BLaER1 treated with 17β-estradiol and CSF1 and Interleukin-3, amounts not matched to agents 10 nM and 100 nM (cell line): ENCODE data around the gene PLEKHB1.

Experiments used
- H3K27ac ChIP-seq, 11 experiments: shearing (Covaris generic); formaldehyde crosslinking; 2 replicates each; pipeline ENCODE4 v1.8.1; 2022
- H3K27me3 ChIP-seq, 11 experiments: shearing (Covaris generic); formaldehyde crosslinking; 2 replicates each; pipeline ENCODE4 v1.8.1; 2022
- H3K36me3 ChIP-seq, 11 experiments: shearing (Covaris generic); formaldehyde crosslinking; 2 replicates each; pipeline ENCODE4 v1.8.1; 2022
- H3K4me1 ChIP-seq, 10 experiments: shearing (Covaris generic); formaldehyde crosslinking; 2 replicates each; pipeline ENCODE4 v1.8.1; 2022
- H3K4me2 ChIP-seq, 11 experiments: shearing (Covaris generic); formaldehyde crosslinking; 2 replicates each; pipeline ENCODE4 v1.8.1; 2022
- H3K4me3 ChIP-seq, 10 experiments: shearing (Covaris generic); formaldehyde crosslinking; 2 replicates each; pipeline ENCODE4 v1.8.1; 2022
- H3K9ac ChIP-seq, 11 experiments: shearing (Covaris generic); formaldehyde crosslinking; 2 replicates each; pipeline ENCODE4 v1.8.1; 2022
- H3K9me3 ChIP-seq, 11 experiments: shearing (Covaris generic); formaldehyde crosslinking; replicated peaks in 1 of 11; 2 replicates each; pipeline ENCODE4 v1.8.1; 2022
- H4K20me1 ChIP-seq, 11 experiments: shearing (Covaris generic); formaldehyde crosslinking; 2 replicates each; pipeline ENCODE4 v1.8.1; 2022
- Cebpa-rat ChIP-seq, 11 experiments: shearing (Covaris generic); IDR thresholded peaks; 2 replicates each; pipeline ENCODE4 v1.8.1; 2022

Gene PLEKHB1

GRCh38 chr11:73641668-73642067 lies 4.7 kb upstream of the PLEKHB1 start:
- H3K9me3 ChIP-seq = no peaks in the 10 kb centered on the region
- no peak for TF ChIP-seq Cebpa-rat (IDR thresholded peaks at IDR 0.05)
- H3K4me3 ChIP-seq = no peak overlapping the region
- H3K36me3 ChIP-seq = no peaks in the 10 kb centered on the region
- no peaks in the 10 kb centered on the region for H4K20me1 ChIP-seq
- no peak overlapping the region for H3K9ac ChIP-seq
- no peak overlapping the region for H3K4me2 ChIP-seq
- no peaks in the 10 kb centered on the region for H3K27me3 ChIP-seq
- peaks cover 0 to 15% (median 8%) of the 10 kb centered on the region in 10 experiments; a peak in 12 of 20 replicates for H3K4me1 ChIP-seq
- no peak overlapping the region for H3K27ac ChIP-seq

- Histone ChIP-seq H3K36me3 (no peaks in the 10 kb centered on the region), H3K27ac (no peak overlapping the region), H3K4me3 (no peak overlapping the region), H3K4me2 (peak overlapping the region in 6 of 11 experiments; percentile 8 to 64 (median 53); a peak in 11 of 22 replicates), H3K9me3 (no peaks in the 10 kb centered on the region), H3K27me3 (no peaks in the 10 kb centered on the region), H4K20me1 (no peaks in the 10 kb centered on the region), H3K4me1 (peaks cover 18 to 40% (median 28%) of the 10 kb centered on the region in 10 experiments), H3K9ac (no peak overlapping the region)
- no peak for TF ChIP-seq Cebpa-rat (IDR thresholded peaks at IDR 0.05)
Observed at GRCh38 chr11:73645121-73645969, 1.0 kb upstream of the PLEKHB1 start.

- H3K27ac ChIP-seq = no peak overlapping the region; a peak in 1 of 22 replicates
- no peak for TF ChIP-seq Cebpa-rat (IDR thresholded peaks at IDR 0.05)
- H3K4me2 ChIP-seq = peak overlapping the region; percentile 48 to 96 (median 75)
- H4K20me1 ChIP-seq = no peaks in the 10 kb centered on the region
- H3K4me3 ChIP-seq = peak overlapping the region in 6 of 10 experiments; percentile 26 to 51 (median 40); a peak in 8 of 20 replicates
- H3K9ac ChIP-seq = no peak overlapping the region
- no peaks in the 10 kb centered on the region for H3K36me3 ChIP-seq
- H3K27me3 ChIP-seq = no peaks in the 10 kb centered on the region
- H3K4me1 ChIP-seq = peaks cover 18 to 40% (median 28%) of the 10 kb centered on the region in 10 experiments
- H3K9me3 ChIP-seq = no peaks in the 10 kb centered on the region
Observed at GRCh38 chr11:73647459-73648100, 1.2 kb downstream of the PLEKHB1 start.

GRCh38 chr11:73648121-73648520 lies 1.7 kb downstream of the PLEKHB1 start:
- peak overlapping the region; percentile 48 to 96 (median 75); a peak in 20 of 22 replicates for H3K4me2 ChIP-seq
- H3K27ac ChIP-seq = no peak overlapping the region
- no peaks in the 10 kb centered on the region for H4K20me1 ChIP-seq
- H3K36me3 ChIP-seq = no peaks in the 10 kb centered on the region
- H3K27me3 ChIP-seq = no peaks in the 10 kb centered on the region
- no peak overlapping the region for H3K9ac ChIP-seq
- H3K4me1 ChIP-seq = peaks cover 18 to 40% (median 28%) of the 10 kb centered on the region in 10 experiments
- no peak for TF ChIP-seq Cebpa-rat (IDR thresholded peaks at IDR 0.05)
- H3K9me3 ChIP-seq = no peaks in the 10 kb centered on the region
- H3K4me3 ChIP-seq = no peak overlapping the region

GRCh38 chr11:73648571-73649046 lies 2.2 kb downstream of the PLEKHB1 start:
- Histone ChIP-seq H4K20me1 (no peaks in the 10 kb centered on the region), H3K36me3 (no peaks in the 10 kb centered on the region), H3K4me1 (peaks cover 18 to 40% (median 28%) of the 10 kb centered on the region in 10 experiments), H3K27me3 (no peaks in the 10 kb centered on the region), H3K4me3 (no peak overlapping the region), H3K9ac (peak overlapping the region in 3 of 11 experiments; percentile 8 to 35 (median 12); a peak in 1 of 22 replicates), H3K9me3 (no peaks in the 10 kb centered on the region), H3K4me2 (peak overlapping the region; percentile 48 to 96 (median 69)), H3K27ac (peak overlapping the region in 1 of 11 experiments; percentile 11; a peak in 3 of 22 replicates)
- no peak for TF ChIP-seq Cebpa-rat (IDR thresholded peaks at IDR 0.05)

- no peak for TF ChIP-seq Cebpa-rat (IDR thresholded peaks at IDR 0.05)
- H3K27me3 ChIP-seq = no peaks in the 10 kb centered on the region
- H3K4me2 ChIP-seq = peak overlapping the region; percentile 48 to 96 (median 69); a peak in 21 of 22 replicates
- 0 out of 22 replicates have a peak overlapping the region, but pooled peaks of 1 of the 11 experiments have one; percentile 12 for H3K9ac ChIP-seq
- H3K4me1 ChIP-seq = peaks cover 18 to 40% (median 28%) of the 10 kb centered on the region in 10 experiments
- no peaks in the 10 kb centered on the region for H4K20me1 ChIP-seq
- no peaks in the 10 kb centered on the region for H3K36me3 ChIP-seq
- no peaks in the 10 kb centered on the region for H3K9me3 ChIP-seq
- H3K4me3 ChIP-seq = no peak overlapping the region
- H3K27ac ChIP-seq = no peak overlapping the region
Observed at GRCh38 chr11:73649206-73649605, 2.8 kb downstream of the PLEKHB1 start.

GRCh38 chr11:73650400-73650799 lies 4.0 kb downstream of the PLEKHB1 start:
- Histone ChIP-seq H3K36me3 (no peaks in the 10 kb centered on the region), H3K27ac (no peak overlapping the region), H3K4me3 (no peak overlapping the region), H3K27me3 (no peaks in the 10 kb centered on the region), H3K4me2 (no peak overlapping the region), H4K20me1 (no peaks in the 10 kb centered on the region), H3K4me1 (peaks cover 18 to 35% (median 26%) of the 10 kb centered on the region in 10 experiments), H3K9me3 (no peaks in the 10 kb centered on the region), H3K9ac (no peak overlapping the region)
- no peak for TF ChIP-seq Cebpa-rat (IDR thresholded peaks at IDR 0.05)

GRCh38 chr11:73651252-73651651 lies 4.9 kb downstream of the PLEKHB1 start:
- Histone ChIP-seq H3K4me3 (no peak overlapping the region), H3K4me2 (no peak overlapping the region), H3K9ac (no peak overlapping the region), H4K20me1 (no peaks in the 10 kb centered on the region), H3K27me3 (no peaks in the 10 kb centered on the region), H3K27ac (no peak overlapping the region), H3K9me3 (no peaks in the 10 kb centered on the region), H3K36me3 (no peaks in the 10 kb centered on the region), H3K4me1 (peaks cover 18 to 29% (median 24%) of the 10 kb centered on the region in 10 experiments)
- no peak for TF ChIP-seq Cebpa-rat (IDR thresholded peaks at IDR 0.05)

GRCh38 chr11:73651661-73652045 lies 5.3 kb downstream of the PLEKHB1 start:
- H3K27me3 ChIP-seq = no peaks in the 10 kb centered on the region
- no peak overlapping the region for H3K4me2 ChIP-seq
- TF ChIP-seq Cebpa-rat (IDR thresholded peaks at IDR 0.05) = no peak
- no peak overlapping the region for H3K4me3 ChIP-seq
- no peaks in the 10 kb centered on the region for H4K20me1 ChIP-seq
- no peaks in the 10 kb centered on the region for H3K36me3 ChIP-seq
- no peaks in the 10 kb centered on the region for H3K9me3 ChIP-seq
- no peak overlapping the region for H3K9ac ChIP-seq
- H3K27ac ChIP-seq = no peak overlapping the region
- peaks cover 18 to 26% (median 24%) of the 10 kb centered on the region in 10 experiments for H3K4me1 ChIP-seq
